Fibroblast of pulmonary artery (primary cell): ENCODE results near the gene ITGB3.
"Not testable (repeated sequence)": the region's sequence is repeated elsewhere in the genome, so short reads cannot be mapped to it uniquely, and the experiment has no call there.

Experiments used
- DNase-seq: peaks from one replicate; pipeline ENCODE4 v3.0.0-alpha.2; 2010; ENCODE audit warnings: low read depth
- H3K4me3 ChIP-seq: replicated peaks from 2 replicates; pipeline ENCODE4 v1.5.1; 2011; ENCODE audit warnings: low read depth, mild to moderate bottlenecking, control low read depth, low read length, moderate library complexity
- TF ChIP-seq, protein P1 (sequence below): IDR thresholded peaks from 2 replicates; pipeline ENCODE4 v1.5.1; 2011; ENCODE audit warnings: mild to moderate bottlenecking, control low read depth, low read length, inconsistent platforms; ENCODE audit errors: missing control alignments

ITGB3 gene

DNA sequence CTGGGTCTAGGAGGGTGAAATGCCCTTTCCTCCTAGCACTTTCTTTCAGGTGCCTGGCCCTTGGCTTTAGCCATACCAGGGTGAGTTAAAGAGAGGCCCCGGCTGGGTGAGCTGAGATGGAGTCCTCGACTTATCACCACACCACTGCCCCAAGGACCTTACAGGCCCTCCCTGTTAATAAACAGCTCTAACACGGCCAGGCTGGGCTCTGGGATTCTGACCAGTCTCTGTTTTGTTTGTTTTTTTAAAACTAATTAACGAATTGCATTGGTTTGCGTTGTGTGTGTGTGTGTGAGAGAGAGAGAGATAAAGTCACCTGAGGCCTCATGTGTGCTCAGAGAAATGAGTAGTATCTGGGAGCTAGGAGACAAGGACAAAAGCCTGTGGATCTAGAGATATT, 30.2 kb upstream of the ITGB3 start:
- TF ChIP-seq, protein P1, sequence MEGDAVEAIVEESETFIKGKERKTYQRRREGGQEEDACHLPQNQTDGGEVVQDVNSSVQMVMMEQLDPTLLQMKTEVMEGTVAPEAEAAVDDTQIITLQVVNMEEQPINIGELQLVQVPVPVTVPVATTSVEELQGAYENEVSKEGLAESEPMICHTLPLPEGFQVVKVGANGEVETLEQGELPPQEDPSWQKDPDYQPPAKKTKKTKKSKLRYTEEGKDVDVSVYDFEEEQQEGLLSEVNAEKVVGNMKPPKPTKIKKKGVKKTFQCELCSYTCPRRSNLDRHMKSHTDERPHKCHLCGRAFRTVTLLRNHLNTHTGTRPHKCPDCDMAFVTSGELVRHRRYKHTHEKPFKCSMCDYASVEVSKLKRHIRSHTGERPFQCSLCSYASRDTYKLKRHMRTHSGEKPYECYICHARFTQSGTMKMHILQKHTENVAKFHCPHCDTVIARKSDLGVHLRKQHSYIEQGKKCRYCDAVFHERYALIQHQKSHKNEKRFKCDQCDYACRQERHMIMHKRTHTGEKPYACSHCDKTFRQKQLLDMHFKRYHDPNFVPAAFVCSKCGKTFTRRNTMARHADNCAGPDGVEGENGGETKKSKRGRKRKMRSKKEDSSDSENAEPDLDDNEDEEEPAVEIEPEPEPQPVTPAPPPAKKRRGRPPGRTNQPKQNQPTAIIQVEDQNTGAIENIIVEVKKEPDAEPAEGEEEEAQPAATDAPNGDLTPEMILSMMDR: no peak
- DNase-seq: no peak
- no peak overlapping the region for H3K4me3 ChIP-seq

DNA sequence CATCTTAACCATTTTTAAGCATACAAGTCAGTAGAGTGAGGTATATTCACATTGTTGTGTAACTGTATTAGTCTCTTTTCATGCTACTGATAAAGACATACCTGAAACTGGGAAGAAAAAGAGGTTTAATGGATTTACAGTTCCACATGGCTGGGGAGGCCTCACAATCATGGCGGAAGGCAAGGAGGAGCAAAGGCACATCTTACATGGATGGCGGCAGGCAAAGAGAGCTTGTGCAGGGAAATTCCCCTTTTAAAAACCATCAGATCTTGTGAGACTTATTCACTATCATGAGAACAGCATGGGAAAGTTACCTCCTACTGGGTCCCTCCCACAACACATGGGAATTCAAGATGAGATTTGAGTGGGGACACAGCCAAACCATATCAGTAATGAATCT, 29.6 kb upstream of the ITGB3 start:
- not testable (repeated sequence) for H3K4me3 ChIP-seq, DNase-seq

DNA sequence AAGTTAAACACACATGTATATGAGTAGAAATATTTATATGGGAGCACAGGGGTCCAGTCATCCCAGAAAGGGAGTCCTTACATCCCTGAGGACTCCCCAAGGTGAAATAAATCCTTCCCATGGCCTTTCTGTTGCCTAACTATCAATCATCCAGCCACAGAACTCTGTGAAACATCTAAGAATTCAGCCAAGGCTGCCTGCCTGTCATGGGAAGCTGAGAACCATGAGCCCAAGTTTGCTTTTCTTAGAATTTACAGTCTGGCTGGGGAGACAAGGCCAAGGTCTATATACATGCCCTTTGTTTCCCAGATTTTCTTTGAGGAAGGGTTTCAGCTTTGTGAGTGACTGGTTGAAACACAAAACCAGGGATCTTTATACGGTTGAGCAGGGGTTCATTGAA, 28.7 kb upstream of the ITGB3 start:
- DNase-seq: no peak
- TF ChIP-seq, protein P1: no peak
- no peak overlapping the region for H3K4me3 ChIP-seq

DNA sequence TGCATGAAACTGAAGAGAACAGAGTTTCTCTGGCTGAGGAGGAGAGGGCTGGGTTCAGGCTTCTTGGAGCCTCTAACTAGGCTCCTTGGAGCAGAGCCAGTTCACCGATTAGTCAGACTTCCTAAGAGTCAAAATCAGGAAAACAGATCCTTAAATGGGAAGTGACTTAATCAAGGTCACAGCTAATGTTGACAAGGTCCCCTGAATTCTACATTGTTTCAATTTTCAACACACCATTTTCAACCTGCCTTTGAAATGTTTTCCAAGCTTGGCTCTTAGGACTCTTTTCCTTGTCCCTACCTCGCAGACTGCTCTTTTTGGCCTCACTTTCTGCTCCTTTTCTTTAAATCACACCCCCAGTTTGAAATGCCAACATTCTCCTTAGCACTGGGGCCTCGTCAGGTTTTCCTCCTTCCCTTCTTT, 28.2 kb upstream of the ITGB3 start:
- H3K4me3 ChIP-seq: no peak overlapping the region
- peak; percentile 97 for DNase-seq

DNA sequence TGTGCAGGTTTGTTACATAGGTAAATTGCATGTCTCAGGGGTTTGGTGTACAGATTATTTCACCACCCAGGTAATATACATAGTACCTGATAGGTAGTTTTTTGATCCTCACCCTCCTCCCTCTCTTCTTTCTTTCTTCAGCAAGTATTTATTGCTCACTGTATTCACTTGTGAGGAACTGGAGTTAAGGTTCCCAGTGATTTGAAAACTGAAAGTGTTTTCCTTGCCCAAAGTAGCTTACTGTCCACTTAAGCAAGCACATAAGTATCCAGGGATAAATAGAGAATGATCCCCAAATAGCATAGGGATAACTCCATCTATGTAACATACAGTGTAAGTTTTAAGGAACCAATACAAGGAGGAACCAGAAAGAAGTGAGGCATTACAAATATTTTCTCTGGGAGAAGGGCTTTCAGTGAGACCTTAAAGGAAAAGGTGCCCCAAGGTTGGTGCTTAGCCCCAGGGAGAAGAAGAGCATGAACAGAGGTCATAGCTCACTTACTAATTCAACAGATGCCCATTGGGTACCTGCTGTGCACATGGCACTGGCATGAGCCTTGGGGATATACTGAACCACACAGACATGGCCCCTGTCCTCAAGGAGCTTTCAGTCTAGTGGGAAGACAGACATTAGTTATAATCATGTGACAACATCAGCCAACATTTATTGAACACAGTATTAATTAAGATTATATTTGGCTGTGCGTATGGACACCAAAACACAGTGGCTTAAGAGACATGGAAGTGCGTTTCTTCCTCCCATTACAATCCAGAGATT, 27.5 kb upstream of the ITGB3 start:
- H3K4me3 ChIP-seq: no peak overlapping the region
- peak; percentile 36 for DNase-seq
- TF ChIP-seq, protein P1: no peak

More for the DNA sequence above, 28.2 kb upstream of the ITGB3 start:
- TF ChIP-seq, protein P1: no peak

DNA sequence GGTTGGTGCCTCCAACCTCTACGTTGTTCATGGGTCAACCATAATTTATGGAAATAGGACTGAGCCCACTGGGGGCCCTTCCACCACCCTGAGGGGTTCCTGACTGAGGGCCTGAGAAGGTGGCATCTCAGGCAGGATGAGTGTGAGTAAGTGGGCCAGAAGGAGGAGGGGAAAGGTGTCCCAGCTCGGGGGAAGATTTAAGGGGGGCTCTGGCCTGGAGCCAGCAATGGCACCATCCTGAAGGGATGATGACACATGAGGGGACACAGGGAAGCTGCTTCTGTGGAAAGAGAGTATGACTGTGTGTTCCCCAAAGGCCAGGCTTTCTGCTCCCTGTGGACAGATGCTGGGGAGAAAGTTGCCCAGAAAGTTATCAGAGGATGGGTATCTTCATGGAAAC, 25.8 kb upstream of the ITGB3 start:
- H3K4me3 ChIP-seq: no peak overlapping the region
- DNase-seq: no peak
- TF ChIP-seq, protein P1: no peak

DNA sequence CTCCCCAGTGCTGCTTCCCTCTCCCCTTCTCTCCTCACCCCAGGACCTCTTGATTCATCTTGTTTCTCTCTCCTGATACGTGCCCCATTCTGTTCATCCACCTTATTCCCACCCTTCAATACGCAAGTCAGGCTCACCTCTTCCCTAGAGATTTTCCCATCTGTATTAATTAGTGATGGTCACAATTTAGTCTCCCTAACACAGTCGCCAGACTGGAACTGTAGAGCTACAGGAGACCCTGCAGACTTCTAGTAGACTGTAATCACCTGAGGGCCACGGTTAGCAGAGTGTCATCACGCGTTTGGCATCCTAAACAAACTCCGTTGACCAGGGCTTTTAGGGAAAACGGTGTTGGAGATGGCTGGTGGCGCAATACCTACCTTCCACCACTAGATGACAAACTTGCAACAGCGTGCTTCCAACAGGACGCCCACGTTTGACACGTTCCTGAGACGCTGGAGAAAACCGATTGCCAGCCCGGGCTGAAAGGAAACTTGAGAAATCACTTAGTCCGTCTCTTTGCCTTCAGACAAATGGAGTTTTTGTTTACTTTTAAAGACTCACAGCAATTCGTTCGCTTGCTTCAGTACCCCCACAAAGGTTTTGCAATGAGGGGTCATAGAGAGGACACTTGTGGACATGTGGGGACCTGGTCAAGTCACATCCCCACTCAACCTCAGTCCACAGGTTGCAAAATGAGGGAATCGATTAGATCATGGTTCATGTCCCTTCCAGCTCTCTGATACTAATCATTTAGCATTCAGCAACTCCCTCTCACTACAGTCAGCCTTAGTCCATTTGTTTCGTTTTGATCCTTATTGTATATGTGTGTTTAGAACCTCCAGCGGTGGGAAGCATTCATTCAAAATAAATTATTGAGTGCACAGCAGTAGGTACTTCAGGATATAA, 23.8 kb upstream of the ITGB3 start:
- DNase-seq: peak; percentile 97

More for the DNA sequence above, 23.8 kb upstream of the ITGB3 start:
- TF ChIP-seq, protein P1: no peak
- peak overlapping the region; percentile 39 for H3K4me3 ChIP-seq
